Measurements from ENCODE around the gene FAH.

- no peak for TF ChIP-seq ETV6 (conservative IDR thresholded peaks at IDR 0.05 in 1 of 2, IDR thresholded peaks at IDR 0.05 in 1 of 2; ENCODE audit: borderline replicate concordance in 1 of 2, low read depth in 1 of 2)
- TF ChIP-seq CTCF (IDR thresholded peaks at IDR 0.05 in 2 of 3, conservative IDR thresholded peaks at IDR 0.05 in 1 of 3; ENCODE audit: control insufficient read depth in 2 of 3, extremely low read depth in 1 of 3, insufficient read depth in 1 of 3, low read depth in 3 of 3, low read length in 3 of 3): no peak
- no peak for TF ChIP-seq BMI1 (IDR thresholded peaks at IDR 0.05; ENCODE audit: borderline replicate concordance)
Measured at GRCh38 chr15:80168421-80168820, 15.6 kb downstream of the FAH start.
